ENCODE data around the gene PDIA3. TPM values are rescaled to one million over a fixed set of nuclear protein-coding genes. Genes with fewer than 3 reads are reported as not detected.

PDIA3 gene
- total RNA-seq, 2 experiments from 2014 or later, result 359 to 362 TPM

- CTCF ChIA-PET, result interaction anchor here (0.6 to 2.8 kb wide), 3 partner anchors 13 to 74 kb away, joined by 3 to 11 read pairs (median 4); no protein-coding TSS in a partner anchor
- POLR2A ChIA-PET, result interaction anchor here (0.6 kb wide), 2 partner anchors 8 to 55 kb away, joined by 4 read pairs; no protein-coding TSS in a partner anchor
These were observed 29.2 kb downstream of the PDIA3 start for GRCh38 chr15:43775411-43775965.

GRCh38 chr15:43776101-43776717 lies 30.0 kb downstream of the PDIA3 start:
- POLR2A ChIA-PET, result interaction anchor here (0.5 to 1.2 kb wide), 9 partner anchors 15 to 54 kb away, joined by 3 to 5 read pairs (median 4); partner anchors contain the start of genes HYPK, PDIA3 and SERINC4
- CTCF ChIA-PET, result interaction anchor here (0.5 to 2.8 kb wide), 6 partner anchors 13 to 75 kb away, joined by 3 to 11 read pairs (median 4); partner anchors contain the start of gene MFAP1

- ChIA-PET POLR2A (interaction anchor here (0.5 to 1.2 kb wide), 9 partner anchors 15 to 54 kb away, joined by 3 to 5 read pairs (median 4); partner anchors contain the start of genes HYPK, PDIA3 and SERINC4), CTCF (interaction anchor here (0.5 to 2.8 kb wide), 7 partner anchors 9 to 50 kb away, joined by 3 to 11 read pairs (median 3); partner anchors contain the start of gene MFAP1)
These were observed 30.6 kb downstream of the PDIA3 start, which contains the start of gene ELL3 for GRCh38 chr15:43776718-43777266. Gene ELL3, minus strand, starts transcription at chr15:43776966. Its CDS starts 65 bp downstream, at chr15:43776901.

- POLR2A ChIA-PET, result interaction anchor here (0.6 to 1.2 kb wide), 5 partner anchors 14 to 53 kb away, joined by 3 to 5 read pairs (median 4); partner anchors contain the start of gene PDIA3
These were observed 31.2 kb downstream of the PDIA3 start for GRCh38 chr15:43777267-43777914.

GRCh38 chr15:43779016-43779415 lies 32.8 kb downstream of the PDIA3 start:
- CTCF ChIA-PET, result interaction anchor here (0.6 kb wide), 1 partner anchor 10 kb away, joined by 4 read pairs; no protein-coding TSS in a partner anchor
- POLR2A ChIA-PET, result interaction anchor here (0.6 to 0.7 kb wide), 2 partner anchors 10 to 19 kb away, joined by 5 to 18 read pairs; no protein-coding TSS in a partner anchor

More at GRCh38 chr15:43777267-43777914, 31.2 kb downstream of the PDIA3 start:
- CTCF ChIA-PET, result interaction anchor here (0.7 to 2.8 kb wide), 6 partner anchors 8 to 50 kb away, joined by 3 to 11 read pairs (median 4); partner anchors contain the start of gene MFAP1

GRCh38 chr15:43789409-43789808 lies 43.2 kb downstream of the PDIA3 start:
- POLR2A ChIA-PET, result interaction anchor here (0.6 kb wide), 1 partner anchor 41 kb away, joined by 6 read pairs; no protein-coding TSS in a partner anchor
- CTCF ChIA-PET, result interaction anchor here (0.6 to 2.6 kb wide), 3 partner anchors 11 to 19 kb away, joined by 4 to 11 read pairs (median 8); partner anchors contain the start of gene ELL3

- CTCF ChIA-PET, result interaction anchor here (1.0 to 1.1 kb wide), 2 partner anchors 8 to 18 kb away, joined by 3 read pairs; partner anchors contain the start of genes HYPK and SERINC4
- POLR2A ChIA-PET, result interaction anchor here (0.6 to 1.3 kb wide), 7 partner anchors 8 to 42 kb away, joined by 3 to 7 read pairs (median 4); partner anchors contain the start of genes ELL3, HYPK, MFAP1 and SERINC4
These were observed 45.9 kb downstream of the PDIA3 start, which contains the start of gene SERF2 for GRCh38 chr15:43791993-43792760. Gene SERF2, plus strand, starts transcription at chr15:43792320. Its CDS starts 57 bp downstream, at chr15:43792377.

GRCh38 chr15:43792761-43793476 lies 46.7 kb downstream of the PDIA3 start:
- CTCF ChIA-PET, result interaction anchor here (0.5 to 1.1 kb wide), 2 partner anchors 17 kb away, joined by 3 read pairs; no protein-coding TSS in a partner anchor
- POLR2A ChIA-PET, result interaction anchor here (1.0 to 1.1 kb wide), 3 partner anchors 32 to 43 kb away, joined by 4 to 5 read pairs (median 4); partner anchors contain the start of gene MFAP1

GRCh38 chr15:43793647-43794046 lies 47.4 kb downstream of the PDIA3 start:
- ChIA-PET POLR2A (interaction anchor here (1.0 to 1.1 kb wide), 3 partner anchors 31 to 44 kb away, joined by 4 to 5 read pairs (median 4); partner anchors contain the start of gene MFAP1), CTCF (interaction anchor here (0.5 kb wide), 1 partner anchor 17 kb away, joined by 3 read pairs; no protein-coding TSS in a partner anchor)

- ChIA-PET POLR2A (interaction anchor here (0.7 kb wide), 1 partner anchor 65 kb away, joined by 4 read pairs; no protein-coding TSS in a partner anchor), CTCF (no interaction called here)
These were observed 48.2 kb downstream of the PDIA3 start for GRCh38 chr15:43794269-43795037.

- CTCF ChIA-PET, result no interaction called here
- POLR2A ChIA-PET, result interaction anchor here (0.7 kb wide), 1 partner anchor 18 kb away, joined by 3 read pairs; the partner anchor contains the start of gene ELL3
These were observed 49.0 kb downstream of the PDIA3 start for GRCh38 chr15:43795197-43795596.

GRCh38 chr15:43795997-43796396 lies 49.8 kb downstream of the PDIA3 start:
- CTCF ChIA-PET, result no interaction called here
- POLR2A ChIA-PET, result interaction anchor here (0.7 kb wide), 2 partner anchors 19 to 51 kb away, joined by 3 to 8 read pairs; partner anchors contain the start of gene ELL3

GRCh38 chr15:43796566-43796965 lies 50.3 kb downstream of the PDIA3 start:
- POLR2A ChIA-PET, result interaction anchor here (0.7 kb wide), 2 partner anchors 52 to 68 kb away, joined by 4 to 8 read pairs; no protein-coding TSS in a partner anchor
- CTCF ChIA-PET, result no interaction called here

GRCh38 chr15:43799209-43799944 lies 53.1 kb downstream of the PDIA3 start:
- ChIA-PET CTCF (no interaction called here), POLR2A (no interaction called here)

GRCh38 chr15:43799945-43800285 lies 53.7 kb downstream of the PDIA3 start, which contains the start of gene SERINC4:
Gene SERINC4, minus strand, starts transcription at chr15:43800220. Its CDS starts 234 bp downstream, at chr15:43799986.
- POLR2A ChIA-PET, result interaction anchor here (0.9 to 1.6 kb wide), 4 partner anchors 8 to 25 kb away, joined by 4 to 12 read pairs (median 6); partner anchors contain the start of genes MFAP1 and SERF2
- CTCF ChIA-PET, result interaction anchor here (0.9 to 1.0 kb wide), 2 partner anchors 8 to 11 kb away, joined by 3 read pairs; partner anchors contain the start of gene SERF2
